ENCODE results near the gene COL9A1. TPM values are rescaled to one million over a fixed set of nuclear protein-coding genes. Genes with fewer than 3 reads are reported as not detected.

The COL9A1 gene
- total RNA-seq, 2 donors from 2014 or later, result 5.8 to 10.0 TPM

DNA sequence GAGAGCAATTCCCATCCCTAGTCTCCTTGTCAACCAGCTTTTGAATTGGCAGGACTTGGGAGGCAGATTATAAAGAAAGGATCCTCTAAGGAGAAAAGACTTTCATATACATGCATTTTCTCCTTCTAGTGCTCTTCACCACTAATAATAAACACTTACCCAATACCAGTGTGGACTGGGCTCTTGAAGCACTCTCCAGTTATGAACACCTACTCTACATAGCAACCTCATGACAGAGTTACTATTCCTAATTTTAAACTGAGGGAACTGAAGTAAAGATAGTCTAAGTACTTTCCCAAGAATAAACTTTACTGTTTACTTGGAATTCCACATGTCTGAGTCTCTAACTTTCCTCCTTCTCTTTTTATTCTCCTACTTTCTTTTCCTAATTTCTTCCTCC lies 4.8 kb downstream of the COL9A1 start:
- Mint-ChIP-seq H3K9me3 (no peaks in the 10 kb centered on the region), H3K4me1 (no peaks in the 10 kb centered on the region), H3K27ac (no peak overlapping the region), H3K36me3 (ENCODE audit: low read depth) (no peaks in the 10 kb centered on the region), H3K4me3 (no peak overlapping the region), H3K27me3 (ENCODE audit: insufficient read depth) (peaks cover 5% of the 10 kb centered on the region)
- H3K9ac ChIP-seq (ENCODE audit: extremely low read depth, low read length, poor library complexity, severe bottlenecking), result no peak overlapping the region
- DNase-seq, result no peak
- H3K36me3 ChIP-seq (ENCODE audit: control insufficient read depth, insufficient read depth, low read length), result no peaks in the 10 kb centered on the region
- no peak overlapping the region for H3K27ac ChIP-seq (ENCODE audit: low read depth, low read length)
- peaks cover 8% of the 10 kb centered on the region for H3K27me3 ChIP-seq (ENCODE audit: control insufficient read depth, insufficient read depth, low read length, poor library complexity, severe bottlenecking)
- H3K4me3 ChIP-seq (ENCODE audit: low read length), result no peak overlapping the region
- H3K4me1 ChIP-seq (ENCODE audit: control insufficient read depth, insufficient read depth, low read length), result no peaks in the 10 kb centered on the region
- TF ChIP-seq, protein P1, sequence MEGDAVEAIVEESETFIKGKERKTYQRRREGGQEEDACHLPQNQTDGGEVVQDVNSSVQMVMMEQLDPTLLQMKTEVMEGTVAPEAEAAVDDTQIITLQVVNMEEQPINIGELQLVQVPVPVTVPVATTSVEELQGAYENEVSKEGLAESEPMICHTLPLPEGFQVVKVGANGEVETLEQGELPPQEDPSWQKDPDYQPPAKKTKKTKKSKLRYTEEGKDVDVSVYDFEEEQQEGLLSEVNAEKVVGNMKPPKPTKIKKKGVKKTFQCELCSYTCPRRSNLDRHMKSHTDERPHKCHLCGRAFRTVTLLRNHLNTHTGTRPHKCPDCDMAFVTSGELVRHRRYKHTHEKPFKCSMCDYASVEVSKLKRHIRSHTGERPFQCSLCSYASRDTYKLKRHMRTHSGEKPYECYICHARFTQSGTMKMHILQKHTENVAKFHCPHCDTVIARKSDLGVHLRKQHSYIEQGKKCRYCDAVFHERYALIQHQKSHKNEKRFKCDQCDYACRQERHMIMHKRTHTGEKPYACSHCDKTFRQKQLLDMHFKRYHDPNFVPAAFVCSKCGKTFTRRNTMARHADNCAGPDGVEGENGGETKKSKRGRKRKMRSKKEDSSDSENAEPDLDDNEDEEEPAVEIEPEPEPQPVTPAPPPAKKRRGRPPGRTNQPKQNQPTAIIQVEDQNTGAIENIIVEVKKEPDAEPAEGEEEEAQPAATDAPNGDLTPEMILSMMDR (conservative IDR thresholded peaks at IDR 0.05), result no peak
- no peaks in the 10 kb centered on the region for H3K9me3 ChIP-seq (ENCODE audit: control insufficient read depth, low read length)

DNA sequence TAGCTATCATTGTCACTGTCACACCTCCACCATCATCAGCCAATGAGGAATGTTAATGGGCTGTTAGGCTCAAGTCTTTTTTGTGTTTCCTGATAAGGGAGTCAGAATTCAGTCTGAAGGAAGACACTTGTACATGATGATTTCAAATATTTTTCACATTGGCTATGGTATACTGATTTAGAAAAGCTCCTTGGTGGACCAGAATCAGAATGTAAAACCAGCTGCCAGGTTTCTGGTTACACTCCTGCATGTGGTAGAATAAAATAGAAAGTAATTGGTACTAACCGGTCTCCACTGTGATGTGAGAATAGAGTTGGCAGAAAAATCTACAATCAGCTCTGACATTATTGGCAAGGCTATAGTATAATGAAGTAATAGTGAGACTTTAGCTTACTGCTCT lies 10.7 kb downstream of the COL9A1 start:
- peaks cover 2% of the 10 kb centered on the region for H3K27me3 Mint-ChIP-seq (ENCODE audit: insufficient read depth)
- WGBS, 2 experiments (ENCODE audit: insufficient coverage in 1 of 2, insufficient read length in 1 of 2), result 93 to 100% methylated on average over 1 of the region's 1 CpG
- H3K36me3 ChIP-seq (ENCODE audit: control insufficient read depth, insufficient read depth, low read length), result no peaks in the 10 kb centered on the region
- H3K4me1 Mint-ChIP-seq, result peaks cover 20% of the 10 kb centered on the region
- DNase-seq, result no peak
- H3K9me3 Mint-ChIP-seq, result no peaks in the 10 kb centered on the region
- no peak overlapping the region for H3K4me3 ChIP-seq (ENCODE audit: low read length)
- no peak overlapping the region for H3K9ac ChIP-seq (ENCODE audit: extremely low read depth, low read length, poor library complexity, severe bottlenecking)
- no peaks in the 10 kb centered on the region for H3K36me3 Mint-ChIP-seq (ENCODE audit: low read depth)
- no peak overlapping the region for H3K4me3 Mint-ChIP-seq
- TF ChIP-seq, protein P1 (conservative IDR thresholded peaks at IDR 0.05), result no peak
- no peaks in the 10 kb centered on the region for H3K9me3 ChIP-seq (ENCODE audit: control insufficient read depth, low read length)
- peaks cover 15% of the 10 kb centered on the region for H3K4me1 ChIP-seq (ENCODE audit: control insufficient read depth, insufficient read depth, low read length)
- H3K27ac ChIP-seq (ENCODE audit: low read depth, low read length), result no peak overlapping the region
- no peak overlapping the region for H3K27ac Mint-ChIP-seq
- no peaks in the 10 kb centered on the region for H3K27me3 ChIP-seq (ENCODE audit: control insufficient read depth, insufficient read depth, low read length, poor library complexity, severe bottlenecking)

DNA sequence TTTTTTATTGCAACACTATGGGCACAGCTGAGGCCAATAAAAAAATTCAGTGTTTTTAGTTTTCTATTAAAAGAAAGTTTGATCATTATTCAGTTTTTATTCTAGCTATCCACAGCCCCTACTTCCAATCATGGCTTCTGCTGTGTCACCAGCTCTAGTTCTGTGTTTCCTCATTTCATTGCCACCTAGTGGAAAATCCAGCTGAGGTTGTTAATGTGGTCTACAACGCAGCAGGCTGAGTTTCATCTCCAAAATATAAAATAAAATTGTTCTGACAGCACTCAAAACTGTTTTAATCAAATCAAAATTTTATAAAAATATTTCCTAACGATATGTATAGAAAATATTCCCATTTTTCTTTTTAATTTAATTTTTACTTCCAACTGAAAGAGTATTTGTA lies 13.6 kb downstream of the COL9A1 start:
- Histone ChIP-seq H3K36me3 (ENCODE audit: control insufficient read depth, insufficient read depth, low read length) (no peaks in the 10 kb centered on the region), H3K9ac (ENCODE audit: extremely low read depth, low read length, poor library complexity, severe bottlenecking) (no peak overlapping the region), H3K4me1 (ENCODE audit: control insufficient read depth, insufficient read depth, low read length) (peaks cover 15% of the 10 kb centered on the region), H3K27ac (ENCODE audit: low read depth, low read length) (no peak overlapping the region), H3K27me3 (ENCODE audit: control insufficient read depth, insufficient read depth, low read length, poor library complexity, severe bottlenecking) (no peaks in the 10 kb centered on the region), H3K9me3 (ENCODE audit: control insufficient read depth, low read length) (no peaks in the 10 kb centered on the region), H3K4me3 (ENCODE audit: low read length) (no peak overlapping the region)
- Mint-ChIP-seq H3K9me3 (no peaks in the 10 kb centered on the region), H3K4me3 (no peak overlapping the region), H3K27ac (no peak overlapping the region), H3K4me1 (peaks cover 20% of the 10 kb centered on the region), H3K27me3 (ENCODE audit: insufficient read depth) (peaks cover 18% of the 10 kb centered on the region), H3K36me3 (ENCODE audit: low read depth) (no peaks in the 10 kb centered on the region)
- WGBS, 2 experiments (ENCODE audit: insufficient coverage in 1 of 2, insufficient read length in 1 of 2), result 50% methylated on average over 1 of the region's 2 CpGs; no CpG with 5 or more reads in 1 of the 2 experiments
- no peak for DNase-seq
- TF ChIP-seq, protein P1 (conservative IDR thresholded peaks at IDR 0.05), result peak; percentile 70

All from endodermal cell (in vitro differentiated cells).